ENCODE measurements around the gene SHLD1.

Gene SHLD1

GRCh38 chr20:5899444-5899843, 149.2 kb downstream of the SHLD1 start:
- DNase-seq: no peak

- DNase-seq: no peak
Measured at GRCh38 chr20:5900908-5901307, 150.7 kb downstream of the SHLD1 start.

DNA sequence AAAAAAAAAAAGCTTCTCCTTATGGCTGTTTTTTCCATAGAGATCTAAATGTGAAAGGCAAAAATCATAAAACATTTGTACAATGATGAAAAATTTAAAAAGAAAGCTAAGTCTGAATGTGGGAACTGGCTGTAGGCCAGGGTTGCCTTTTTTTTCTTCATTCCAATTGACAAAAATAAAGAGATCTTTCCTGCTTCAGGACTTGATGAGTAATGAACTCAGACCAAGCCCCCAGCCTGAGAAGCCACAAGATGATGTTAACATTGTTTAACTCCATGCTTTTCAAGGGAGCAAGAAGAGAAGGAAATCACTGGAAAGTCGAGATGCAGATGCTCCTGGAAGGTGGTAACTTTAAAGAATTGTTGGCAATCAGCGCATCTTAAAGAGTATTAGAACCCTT, 158.8 kb downstream of the SHLD1 start:
- no peak for DNase-seq

DNA sequence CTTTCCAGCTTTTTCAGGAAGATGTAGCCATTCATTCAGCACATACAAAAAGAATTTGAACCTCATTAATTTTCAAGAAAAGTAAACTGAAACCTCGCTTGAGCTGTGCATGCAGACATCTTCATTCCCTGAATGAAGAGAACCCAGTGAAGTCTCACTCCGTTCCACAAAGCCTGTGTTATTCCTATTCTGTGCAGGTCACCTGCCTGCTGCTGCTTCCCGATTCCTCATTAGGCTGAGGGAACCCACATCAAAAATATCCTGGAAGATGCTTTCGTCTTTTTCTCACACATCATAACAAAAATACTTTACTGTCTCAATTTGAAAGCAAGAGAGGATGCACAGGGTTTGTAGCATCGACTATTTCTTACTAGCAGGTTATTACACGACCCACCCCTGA, 160.0 kb downstream of the SHLD1 start:
- no peak for DNase-seq

GRCh38 chr20:5913166-5913565, 163.0 kb downstream of the SHLD1 start:
- no peak for DNase-seq
